Stimulated activated CD4-positive, alpha-beta T cell treated with anti-CD3 and anti-CD28 coated beads, TNF-alpha, amount 100 ng/mL, for 1 hour (primary cell): ENCODE results near the gene FAM135A.
A peak's percentile ranks its signal among the peaks of the same experiment; 100 is the strongest.
"Not testable (repeated sequence)": the region's sequence is repeated elsewhere in the genome, so short reads cannot be mapped to it uniquely, and the experiment has no call there.

Source experiments
- DNase-seq, 3 donors: peaks; one replicate each; pipeline ENCODE4 v3.0.0-alpha.2; 2020; ENCODE audit warnings: low read depth in 3 of 3, low spot score in 1 of 3

Gene FAM135A

GRCh38 chr6:70537266-70537665 lies 124.0 kb downstream of the FAM135A start:
- DNase-seq, result no peak

GRCh38 chr6:70538376-70538775 lies 125.1 kb downstream of the FAM135A start:
- DNase-seq, result no peak

DNA sequence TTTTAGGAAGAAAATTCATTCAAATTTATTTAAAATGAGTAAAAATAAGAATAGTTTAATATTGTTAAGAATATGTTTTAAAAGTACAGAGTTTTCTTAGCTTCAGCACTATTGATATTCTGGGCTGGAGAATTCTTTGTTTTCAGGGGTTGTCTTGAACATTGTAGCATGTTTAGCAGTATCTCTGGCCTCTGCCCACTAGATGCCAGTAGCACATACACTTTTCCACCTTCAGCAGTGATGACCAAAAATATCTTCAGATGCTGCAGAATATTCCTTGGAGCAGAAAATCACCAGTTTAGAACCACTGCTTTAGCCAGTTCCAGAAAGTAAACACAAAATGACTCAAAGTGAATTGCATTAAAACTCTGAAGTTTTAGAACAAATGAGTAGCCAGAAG lies 134.0 kb downstream of the FAM135A start:
- no peak for DNase-seq

DNA sequence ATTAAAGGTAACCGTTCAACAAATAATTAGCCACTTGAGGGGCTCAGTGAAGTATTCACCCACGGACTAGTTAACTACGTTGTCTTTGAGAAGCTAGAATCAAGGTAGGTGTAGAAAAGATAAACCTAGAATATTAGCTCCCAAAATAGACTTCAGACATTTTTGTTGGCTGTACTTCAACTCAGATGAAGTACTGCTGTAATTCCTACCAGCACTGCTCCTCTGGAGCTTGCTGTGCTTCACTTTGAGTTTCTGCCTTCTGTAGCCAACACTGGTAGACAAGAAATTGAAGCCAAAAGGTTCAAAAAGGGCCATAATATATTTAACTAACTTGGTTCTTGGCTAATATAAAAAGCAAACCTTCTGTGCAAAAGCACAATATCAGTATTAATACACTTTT lies 134.6 kb downstream of the FAM135A start:
- DNase-seq, result no peak

DNA sequence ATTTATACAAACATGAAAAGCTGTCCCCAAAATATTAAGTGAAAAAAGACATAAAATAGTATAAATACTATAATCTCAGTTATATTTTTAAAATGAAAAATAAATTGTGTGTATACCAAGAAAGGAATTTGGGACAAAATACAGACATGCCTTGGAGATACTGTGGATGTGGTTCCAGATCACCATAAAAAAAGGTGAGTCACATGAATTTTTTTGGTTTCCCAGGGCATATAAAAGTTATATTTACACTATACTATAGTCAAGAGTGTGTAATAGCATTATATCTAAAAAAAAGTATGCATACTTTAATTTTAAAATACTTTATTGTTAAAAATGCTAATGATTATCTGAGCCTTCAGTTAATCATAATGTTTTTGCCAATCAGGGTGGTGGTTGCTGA lies 136.0 kb downstream of the FAM135A start:
- no peak for DNase-seq

DNA sequence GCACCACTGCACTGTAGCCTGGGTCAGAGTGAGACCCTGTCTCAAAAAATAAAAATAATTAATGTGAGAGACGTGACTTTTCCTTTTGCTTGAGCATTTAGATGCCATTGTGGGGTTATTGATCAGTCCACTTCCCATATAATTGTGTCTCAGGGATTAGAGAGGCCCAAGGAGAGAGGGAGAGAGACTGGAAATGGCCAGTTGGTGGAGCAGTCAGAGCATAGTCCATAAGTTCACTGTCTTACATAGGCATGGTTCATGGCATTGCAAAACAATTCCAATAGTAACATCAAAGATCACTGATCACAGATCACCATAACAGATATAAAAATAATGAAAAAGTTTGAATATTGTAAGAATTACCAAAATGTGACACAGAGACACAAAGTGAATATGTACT lies 138.3 kb downstream of the FAM135A start:
- no peak for DNase-seq

DNA sequence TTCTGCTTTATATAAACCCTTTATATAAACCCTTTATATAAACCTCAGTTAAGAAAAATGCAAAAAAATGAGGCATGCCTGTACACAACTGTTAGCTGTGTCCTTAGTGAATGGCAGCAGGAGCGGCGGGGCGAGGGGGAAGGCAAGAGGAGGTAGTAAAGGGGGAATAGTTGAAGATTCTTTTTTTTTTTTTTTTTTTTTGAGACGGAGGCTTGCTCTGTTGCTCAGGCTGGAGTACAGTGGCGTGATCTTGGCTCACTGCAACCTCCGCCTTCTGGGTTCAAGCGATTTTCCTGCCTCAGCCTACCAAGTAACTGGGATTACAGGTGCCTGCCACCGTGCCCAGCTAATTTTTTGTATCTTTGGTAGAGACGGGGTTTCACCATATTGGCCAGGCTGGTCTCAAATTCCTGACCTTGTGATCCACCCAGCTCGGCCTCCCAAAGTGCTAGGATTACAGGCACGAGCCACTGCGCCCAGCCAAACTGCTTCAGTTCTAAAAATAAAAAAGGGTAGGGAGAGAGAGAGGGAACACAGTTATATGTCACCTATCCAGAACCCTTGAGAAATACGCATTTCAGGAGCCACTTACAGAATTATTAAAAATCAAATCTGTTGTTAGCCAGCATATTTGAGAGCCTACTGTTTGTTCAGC lies 139.1 kb downstream of the FAM135A start:
- DNase-seq, result not testable (repeated sequence)

GRCh38 chr6:70552974-70553373 lies 139.7 kb downstream of the FAM135A start:
- no peak for DNase-seq

GRCh38 chr6:70557998-70558397 lies 144.7 kb downstream of the FAM135A start:
- no peak for DNase-seq

- not testable (repeated sequence) for DNase-seq
Observed at GRCh38 chr6:70562401-70562800, 149.1 kb downstream of the FAM135A start.

DNA sequence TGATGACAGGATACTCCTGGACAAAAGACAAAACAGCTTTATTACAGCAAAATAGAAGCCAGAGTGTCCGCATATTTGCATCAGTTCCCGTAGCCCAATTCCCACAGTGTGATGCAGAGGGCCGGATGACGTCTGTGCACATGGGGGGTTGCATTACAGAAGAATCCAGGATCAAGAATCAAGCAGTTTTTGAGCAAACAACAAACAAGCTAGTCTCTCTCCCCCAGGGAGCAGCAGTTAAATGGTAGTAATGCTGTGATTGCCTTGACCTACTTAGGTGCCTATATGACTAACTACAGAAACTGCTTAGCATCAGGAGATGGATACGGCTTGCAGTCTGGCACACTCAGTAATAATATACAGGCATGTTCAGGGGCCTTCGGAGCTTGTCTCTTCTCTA lies 150.2 kb downstream of the FAM135A start:
- DNase-seq, result no peak

DNA sequence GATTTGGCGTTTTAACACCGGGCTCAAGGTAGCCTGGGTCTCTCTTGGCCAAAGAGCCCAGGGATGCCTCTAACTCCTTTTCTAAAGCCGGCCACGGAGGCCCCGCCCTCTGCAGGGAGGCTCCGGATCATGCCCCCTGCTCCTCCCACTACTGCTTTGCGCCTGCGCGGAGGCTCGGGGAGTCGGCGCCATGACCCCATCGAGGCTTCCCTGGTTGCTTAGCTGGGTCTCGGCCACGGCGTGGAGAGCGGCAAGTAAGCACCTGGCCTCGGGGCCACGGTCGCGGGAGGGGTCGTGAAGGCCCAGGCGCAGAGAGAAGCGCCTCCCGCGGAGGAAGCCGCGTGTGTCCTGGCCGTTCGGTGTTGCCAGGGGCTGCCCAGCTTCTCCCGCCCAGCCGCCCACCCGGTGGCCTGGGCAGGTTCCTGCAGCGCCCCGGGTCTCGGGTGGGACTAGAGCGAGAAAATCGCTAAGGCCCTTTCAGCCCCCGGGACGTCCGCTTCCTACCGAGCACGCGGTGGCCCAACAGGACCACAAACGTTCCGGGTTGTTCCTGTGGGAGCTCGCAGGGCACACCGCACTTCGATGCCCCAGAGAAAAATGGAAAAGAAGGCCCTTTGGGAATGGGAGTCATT lies 153.6 kb downstream of the FAM135A start, which contains the start of gene SDHAF4:
Gene SDHAF4 (plus strand): TSS at position 180 of the 632 bp plus-strand sequence. CDS start 11 bp downstream, at position 191.
- peak; percentile 86 to 92 (median 86) for DNase-seq

GRCh38 chr6:70574643-70575042 lies 161.3 kb downstream of the FAM135A start:
- DNase-seq, result no peak

DNA sequence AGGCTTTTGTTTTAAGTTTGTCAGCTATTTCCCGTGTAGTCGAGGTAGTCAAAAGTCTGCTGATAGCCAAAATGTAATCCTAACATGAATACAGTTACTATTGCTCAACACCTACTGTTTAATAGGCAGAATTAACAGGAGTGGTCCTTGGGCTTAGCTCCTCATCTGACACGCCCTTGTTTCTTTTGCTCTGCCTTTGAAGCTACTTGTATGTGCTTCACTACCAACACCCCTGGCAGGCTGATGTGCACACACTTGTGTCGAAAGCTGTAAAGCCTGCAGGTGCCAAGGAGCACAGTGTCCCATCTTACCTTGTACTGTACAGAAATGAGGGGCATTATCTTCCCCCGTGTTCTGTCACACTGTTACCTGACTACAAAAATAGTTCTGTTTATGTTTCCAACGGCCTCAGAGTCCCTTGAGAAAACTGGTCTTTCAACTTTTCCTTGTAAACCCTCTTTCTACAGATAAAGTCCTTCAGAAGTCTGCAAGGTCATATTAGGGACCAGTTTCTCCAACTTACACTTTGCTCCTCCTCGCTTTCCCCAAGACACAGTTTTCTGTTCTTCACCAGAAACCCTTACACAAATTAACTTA lies 162.7 kb downstream of the FAM135A start:
- DNase-seq, result no peak

GRCh38 chr6:70586114-70586513 lies 172.8 kb downstream of the FAM135A start:
- DNase-seq, result no peak

DNA sequence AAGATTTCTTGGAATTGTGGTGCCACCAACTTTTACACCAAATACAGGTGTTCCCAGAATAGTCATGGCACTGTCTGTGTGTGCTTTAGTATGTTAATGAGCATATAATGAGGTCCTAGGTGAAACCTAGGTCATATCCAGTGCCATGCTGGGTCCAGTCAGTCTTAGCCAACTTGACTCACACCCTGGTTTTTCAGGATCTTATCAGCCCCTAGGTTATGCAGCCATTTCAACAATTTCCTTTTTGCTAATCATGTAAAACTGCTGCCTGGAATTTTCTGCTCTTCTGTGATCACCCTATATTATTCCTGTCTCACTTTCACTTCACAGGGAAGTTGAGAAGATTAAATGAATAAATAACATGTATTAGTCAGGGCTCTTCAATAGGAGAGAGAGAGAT lies 177.1 kb downstream of the FAM135A start:
- DNase-seq, result no peak

DNA sequence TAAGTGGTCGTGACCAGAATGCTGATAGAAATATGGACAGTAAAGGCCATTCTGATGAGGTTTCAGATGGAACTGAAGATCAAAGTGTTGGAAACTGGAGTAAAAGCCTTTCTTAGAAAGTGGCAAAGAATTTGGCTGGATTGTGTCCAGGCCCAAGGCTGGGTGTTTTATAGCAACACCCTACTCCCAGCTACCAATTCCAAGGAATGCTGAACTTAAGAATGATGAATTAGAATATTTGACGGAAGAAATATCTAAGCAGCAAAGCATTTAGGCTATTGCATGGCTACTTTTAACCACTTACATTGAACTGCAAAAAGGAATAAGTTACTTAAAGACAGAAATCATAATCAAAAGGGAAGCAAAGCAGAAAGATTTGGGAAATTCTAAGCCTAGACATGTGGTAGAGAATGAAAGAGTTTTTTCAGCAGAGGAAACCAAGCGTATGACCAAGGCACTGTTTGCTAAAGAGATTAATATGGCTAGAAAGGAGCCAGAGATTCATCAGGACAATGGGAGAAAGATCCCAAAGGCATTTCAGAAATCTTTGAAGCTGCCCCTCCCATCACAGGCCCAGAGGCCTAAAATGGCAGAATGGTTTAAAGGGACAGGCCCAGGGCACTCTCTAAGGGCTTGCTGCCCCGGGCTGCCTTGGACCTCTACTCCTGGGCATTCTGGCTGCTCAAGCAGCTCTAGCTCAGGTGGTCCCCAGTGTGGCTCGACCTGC lies 179.2 kb downstream of the FAM135A start:
- DNase-seq, result no peak

GRCh38 chr6:70593118-70593486 lies 179.8 kb downstream of the FAM135A start:
- no peak for DNase-seq

DNA sequence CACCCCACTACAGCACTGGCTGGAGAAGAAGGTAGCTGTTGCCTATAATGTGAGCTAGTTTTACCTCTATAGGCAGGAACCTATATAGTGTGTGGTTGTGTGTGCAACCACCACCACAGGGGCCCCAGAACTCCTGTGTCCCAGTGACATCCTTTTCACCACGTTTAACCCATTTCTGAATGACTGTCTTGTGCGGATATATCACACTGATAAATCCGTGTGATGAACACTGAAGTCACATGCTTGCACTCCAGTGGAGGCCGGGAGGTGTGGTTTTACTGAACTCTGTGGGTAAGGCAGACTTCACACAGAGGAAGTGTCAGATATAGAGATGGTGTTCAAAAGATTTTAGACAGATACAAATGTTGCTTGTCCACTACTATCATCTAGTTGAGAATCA lies 185.9 kb downstream of the FAM135A start:
- no peak for DNase-seq

DNA sequence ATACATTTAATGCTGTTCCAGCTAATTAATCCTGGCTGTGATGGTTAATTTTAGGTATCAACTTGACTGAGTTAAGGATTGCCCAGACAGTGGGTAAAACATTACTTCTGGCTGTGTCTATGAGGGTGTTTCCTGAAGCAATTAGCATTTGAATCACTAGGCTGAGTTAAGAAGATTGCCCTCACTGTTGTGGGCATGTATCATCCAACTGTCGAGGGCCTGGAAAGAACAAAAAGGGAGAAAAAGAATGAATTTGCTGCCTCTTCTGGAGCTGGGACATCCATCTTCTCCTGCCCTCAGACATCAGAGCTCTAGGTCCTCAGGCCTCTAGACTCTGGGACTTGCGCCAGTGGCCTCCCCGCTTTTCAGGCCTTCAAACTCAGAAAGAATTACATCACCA lies 187.7 kb downstream of the FAM135A start:
- DNase-seq, result no peak

- DNase-seq, result no peak
Observed at GRCh38 chr6:70604254-70604653, 190.9 kb downstream of the FAM135A start.

GRCh38 chr6:70607371-70607770 lies 194.1 kb downstream of the FAM135A start:
- not testable (repeated sequence) for DNase-seq
